Activated CD8-positive, alpha-beta memory T cell treated with anti-CD3 and anti-CD28 coated beads, Interleukin-2, amount 50 U/mL, for 4 hours (primary cell): ENCODE results near the gene HIVEP3.
A peak's percentile ranks its signal among the peaks of the same experiment; 100 is the strongest.

Experiments
- DNase-seq: peaks from one replicate; pipeline ENCODE4 v3.0.0-alpha.2; 2020

HIVEP3 gene

GRCh38 chr1:41779360-41779759 is 139.4 kb downstream of the HIVEP3 start:
- DNase-seq, result no peak

GRCh38 chr1:41777695-41778094 is 141.0 kb downstream of the HIVEP3 start:
- no peak for DNase-seq

- no peak for DNase-seq
These were observed 141.8 kb downstream of the HIVEP3 start for GRCh38 chr1:41776891-41777441.

GRCh38 chr1:41775956-41776585 is 142.7 kb downstream of the HIVEP3 start:
- no peak for DNase-seq

GRCh38 chr1:41774471-41774990 is 144.2 kb downstream of the HIVEP3 start:
- no peak for DNase-seq

- no peak for DNase-seq
These were observed 144.9 kb downstream of the HIVEP3 start for GRCh38 chr1:41773842-41774241.

GRCh38 chr1:41773144-41773591 is 145.6 kb downstream of the HIVEP3 start:
- no peak for DNase-seq

- DNase-seq, result no peak
These were observed 149.7 kb downstream of the HIVEP3 start for GRCh38 chr1:41769068-41769467.

- DNase-seq, result no peak
These were observed 150.1 kb downstream of the HIVEP3 start for GRCh38 chr1:41768583-41768982.

GRCh38 chr1:41767534-41768525 is 150.9 kb downstream of the HIVEP3 start:
- no peak for DNase-seq

- DNase-seq, result no peak
These were observed 152.2 kb downstream of the HIVEP3 start for GRCh38 chr1:41766546-41766945.

GRCh38 chr1:41766041-41766440 is 152.7 kb downstream of the HIVEP3 start:
- no peak for DNase-seq

GRCh38 chr1:41765152-41765551 is 153.6 kb downstream of the HIVEP3 start:
- no peak for DNase-seq

- no peak for DNase-seq
These were observed 154.1 kb downstream of the HIVEP3 start for GRCh38 chr1:41764656-41765055.

GRCh38 chr1:41762777-41763176 is 155.9 kb downstream of the HIVEP3 start:
- no peak for DNase-seq

- DNase-seq, result no peak
These were observed 156.5 kb downstream of the HIVEP3 start for GRCh38 chr1:41762251-41762650.

GRCh38 chr1:41758904-41759548 is 159.7 kb downstream of the HIVEP3 start:
- no peak for DNase-seq

GRCh38 chr1:41758500-41758899 is 160.2 kb downstream of the HIVEP3 start:
- no peak for DNase-seq

- peak; percentile 54 for DNase-seq
These were observed 164.2 kb downstream of the HIVEP3 start for GRCh38 chr1:41754540-41754939.

GRCh38 chr1:41752514-41753170 is 166.1 kb downstream of the HIVEP3 start:
- DNase-seq, result no peak

GRCh38 chr1:41751804-41752513 is 166.8 kb downstream of the HIVEP3 start:
- no peak for DNase-seq
